NAMALWA (cell line): ENCODE measurements around the gene FBH1.
"Not testable (repeated sequence)": the region's sequence is repeated elsewhere in the genome, so short reads cannot be mapped to it uniquely, and the experiment has no call there.

Experiments used
- DNase-seq: peaks from one replicate; pipeline ENCODE4 v3.0.0-alpha.2; 2015; ENCODE audit warnings: low spot score

Gene FBH1

GRCh38 chr10:5959581-5960069 is 69.6 kb downstream of the FBH1 start:
- no peak for DNase-seq

- DNase-seq: no peak
These were observed 70.3 kb downstream of the FBH1 start for GRCh38 chr10:5960070-5960972.

GRCh38 chr10:5960973-5961275 is 70.9 kb downstream of the FBH1 start:
- not testable (repeated sequence) for DNase-seq

- no peak for DNase-seq
These were observed 71.5 kb downstream of the FBH1 start for GRCh38 chr10:5961405-5962100.

- DNase-seq: not testable (repeated sequence)
These were observed 72.4 kb downstream of the FBH1 start for GRCh38 chr10:5962358-5962940.

- DNase-seq: no peak
These were observed 73.0 kb downstream of the FBH1 start for GRCh38 chr10:5963071-5963470.

- DNase-seq: no peak
These were observed 73.5 kb downstream of the FBH1 start for GRCh38 chr10:5963591-5963990.

- no peak for DNase-seq
These were observed 74.7 kb downstream of the FBH1 start for GRCh38 chr10:5964736-5965135.

GRCh38 chr10:5965266-5965665 is 75.2 kb downstream of the FBH1 start:
- DNase-seq: no peak

GRCh38 chr10:5968037-5968680 is 78.1 kb downstream of the FBH1 start:
- DNase-seq: no peak

GRCh38 chr10:5968681-5969453 is 78.8 kb downstream of the FBH1 start:
- no peak for DNase-seq

- DNase-seq: no peak
These were observed 80.0 kb downstream of the FBH1 start for GRCh38 chr10:5970066-5970465.

GRCh38 chr10:5970527-5970926 is 80.5 kb downstream of the FBH1 start:
- DNase-seq: no peak

GRCh38 chr10:5971315-5971832 is 81.3 kb downstream of the FBH1 start:
- no peak for DNase-seq

GRCh38 chr10:5971886-5972285 is 81.8 kb downstream of the FBH1 start:
- no peak for DNase-seq

- DNase-seq: no peak
These were observed 83.0 kb downstream of the FBH1 start for GRCh38 chr10:5973069-5973468.

- DNase-seq: peak; percentile 82
These were observed 85.8 kb downstream of the FBH1 start for GRCh38 chr10:5975641-5976473.

- DNase-seq: peak; percentile 47
These were observed 86.7 kb downstream of the FBH1 start for GRCh38 chr10:5976512-5977470.
